A204.1 (cell line): ENCODE results near the gene LAMA5.
A peak's percentile ranks its signal among the peaks of the same experiment; 100 is the strongest.

Experiments used
- FAIRE-seq: peaks from 2 replicates; lab custom pipeline; 2012; peaks lifted over from hg19 to GRCh38; lab: Jason Lieb, UNC

LAMA5 gene

GRCh38 chr20:62288535-62289105 is 78.5 kb downstream of the LAMA5 start:
- FAIRE-seq = no peak

- FAIRE-seq = no peak
Observed at GRCh38 chr20:62287759-62288534, 79.2 kb downstream of the LAMA5 start.

GRCh38 chr20:62287129-62287528 is 80.0 kb downstream of the LAMA5 start:
- peak; percentile 68 for FAIRE-seq

GRCh38 chr20:62286493-62287064 is 80.5 kb downstream of the LAMA5 start:
- FAIRE-seq = no peak

GRCh38 chr20:62285722-62286121 is 81.4 kb downstream of the LAMA5 start:
- FAIRE-seq = no peak

- FAIRE-seq = no peak
Observed at GRCh38 chr20:62285151-62285550, 82.0 kb downstream of the LAMA5 start.

GRCh38 chr20:62284448-62284847 is 82.7 kb downstream of the LAMA5 start:
- FAIRE-seq = no peak

GRCh38 chr20:62282877-62283503 is 84.1 kb downstream of the LAMA5 start:
- no peak for FAIRE-seq

GRCh38 chr20:62282103-62282502 is 85.0 kb downstream of the LAMA5 start:
- FAIRE-seq = no peak

GRCh38 chr20:62281161-62281933 is 85.8 kb downstream of the LAMA5 start:
- FAIRE-seq = no peak

- no peak for FAIRE-seq
Observed at GRCh38 chr20:62280303-62280702, 86.8 kb downstream of the LAMA5 start.

GRCh38 chr20:62277253-62277652 is 89.9 kb downstream of the LAMA5 start:
- FAIRE-seq = no peak

GRCh38 chr20:62276439-62276838 is 90.7 kb downstream of the LAMA5 start:
- FAIRE-seq = no peak

- FAIRE-seq = no peak
Observed at GRCh38 chr20:62275219-62275618, 91.9 kb downstream of the LAMA5 start.

- no peak for FAIRE-seq
Observed at GRCh38 chr20:62274332-62274950, 92.7 kb downstream of the LAMA5 start.

- no peak for FAIRE-seq
Observed at GRCh38 chr20:62273416-62273815, 93.7 kb downstream of the LAMA5 start.

- no peak for FAIRE-seq
Observed at GRCh38 chr20:62272200-62272599, 94.9 kb downstream of the LAMA5 start.

- no peak for FAIRE-seq
Observed at GRCh38 chr20:62269871-62270270, 97.2 kb downstream of the LAMA5 start.

GRCh38 chr20:62269378-62269777 is 97.7 kb downstream of the LAMA5 start:
- FAIRE-seq = no peak

GRCh38 chr20:62268228-62268900 is 98.7 kb downstream of the LAMA5 start:
- FAIRE-seq = no peak

GRCh38 chr20:62267543-62267942 is 99.6 kb downstream of the LAMA5 start:
- FAIRE-seq = no peak
